ENCODE measurements around the gene DGKI. TPM values are rescaled to one million over a fixed set of nuclear protein-coding genes. Genes with fewer than 3 reads are reported as not detected.

DGKI gene
- total and polyA plus RNA-seq, 4 donors: 1.1 to 11.3 (median 5.2) TPM

- 51 to 53% methylated on average over 2 of the region's 2 CpGs for WGBS, 2 donors
- no peaks in the 10 kb centered on the region for H3K36me3 ChIP-seq (ENCODE audit: control insufficient read depth in 1 of 2, insufficient read depth in 2 of 2, low read length in 1 of 2)
- ATAC-seq (ENCODE audit: low FRiP score) (no peak), DNase-seq (no peak)
- intact Hi-C loops (cut with DNase I): no loop called here
- H3K27ac ChIP-seq (ENCODE audit: low read depth in 1 of 2, low read length in 2 of 2): no peak overlapping the region
- no peaks in the 10 kb centered on the region for H3K27me3 ChIP-seq (ENCODE audit: control insufficient read depth in 1 of 2, insufficient read depth in 2 of 2, low read length in 1 of 2)
- no peaks in the 10 kb centered on the region for H3K4me1 ChIP-seq (ENCODE audit: control insufficient read depth in 1 of 2, insufficient read depth in 2 of 2, low read length in 2 of 2)
- H3K4me3 ChIP-seq (ENCODE audit: low read length in 2 of 2): no peak overlapping the region
- no peaks in the 10 kb centered on the region for H3K9me3 ChIP-seq (ENCODE audit: control insufficient read depth, low read length)
These were observed 475.2 kb downstream of the DGKI start for GRCh38 chr7:137371616-137372015.

- DNase-seq: no peak
- intact Hi-C loops (cut with DNase I): no loop called here
- H3K27me3 ChIP-seq (ENCODE audit: control insufficient read depth in 1 of 2, insufficient read depth in 2 of 2, low read length in 1 of 2): no peaks in the 10 kb centered on the region
- H3K4me3 ChIP-seq (ENCODE audit: low read length in 2 of 2): no peak overlapping the region
- H3K9me3 ChIP-seq (ENCODE audit: control insufficient read depth, low read length): peaks cover 7% of the 10 kb centered on the region
- WGBS, 2 donors: 80 to 87% methylated on average over 5 of the region's 5 CpGs
- no peaks in the 10 kb centered on the region for H3K4me1 ChIP-seq (ENCODE audit: control insufficient read depth in 1 of 2, insufficient read depth in 2 of 2, low read length in 2 of 2)
- no peak overlapping the region for H3K27ac ChIP-seq (ENCODE audit: low read depth in 1 of 2, low read length in 2 of 2)
- H3K36me3 ChIP-seq (ENCODE audit: control insufficient read depth in 1 of 2, insufficient read depth in 2 of 2, low read length in 1 of 2): peaks cover 0 to 3% of the 10 kb centered on the region in 2 donors
- no peak for ATAC-seq (ENCODE audit: low FRiP score)
These were observed 479.8 kb downstream of the DGKI start for GRCh38 chr7:137366995-137367394.

DNA sequence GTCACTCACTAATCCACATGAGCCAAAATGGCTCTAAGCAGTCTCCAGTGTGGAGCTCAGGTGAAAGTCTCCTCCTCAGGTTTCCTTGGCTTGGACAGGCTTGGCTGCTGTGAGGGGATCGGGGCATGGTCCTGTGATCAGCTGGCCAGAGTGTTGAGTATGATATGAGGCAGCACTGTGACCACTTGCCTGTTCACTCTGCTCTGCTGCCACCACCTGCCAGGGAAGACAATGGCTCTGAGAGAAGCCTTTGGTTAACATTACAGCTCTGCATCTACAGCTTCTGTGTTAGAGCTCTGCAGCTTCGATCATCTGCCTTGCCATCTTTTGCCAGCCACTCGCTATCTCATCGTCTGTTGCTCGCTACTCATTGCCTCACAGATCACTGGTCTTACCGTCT is 483.1 kb downstream of the DGKI start:
- no peak for DNase-seq
- Histone ChIP-seq H3K27ac (ENCODE audit: low read depth in 1 of 2, low read length in 2 of 2) (no peak overlapping the region), H3K36me3 (ENCODE audit: control insufficient read depth in 1 of 2, insufficient read depth in 2 of 2, low read length in 1 of 2) (peaks cover 0 to 3% of the 10 kb centered on the region in 2 donors), H3K27me3 (ENCODE audit: control insufficient read depth in 1 of 2, insufficient read depth in 2 of 2, low read length in 1 of 2) (no peaks in the 10 kb centered on the region), H3K9me3 (ENCODE audit: control insufficient read depth, low read length) (peaks cover 9% of the 10 kb centered on the region), H3K4me3 (ENCODE audit: low read length in 2 of 2) (no peak overlapping the region), H3K4me1 (ENCODE audit: control insufficient read depth in 1 of 2, insufficient read depth in 2 of 2, low read length in 2 of 2) (no peaks in the 10 kb centered on the region)
- ATAC-seq (ENCODE audit: low FRiP score): no peak
- intact Hi-C loops (cut with DNase I): no loop called here
- WGBS, 2 donors: 97 to 98% methylated on average over 6 of the region's 6 CpGs

DNA sequence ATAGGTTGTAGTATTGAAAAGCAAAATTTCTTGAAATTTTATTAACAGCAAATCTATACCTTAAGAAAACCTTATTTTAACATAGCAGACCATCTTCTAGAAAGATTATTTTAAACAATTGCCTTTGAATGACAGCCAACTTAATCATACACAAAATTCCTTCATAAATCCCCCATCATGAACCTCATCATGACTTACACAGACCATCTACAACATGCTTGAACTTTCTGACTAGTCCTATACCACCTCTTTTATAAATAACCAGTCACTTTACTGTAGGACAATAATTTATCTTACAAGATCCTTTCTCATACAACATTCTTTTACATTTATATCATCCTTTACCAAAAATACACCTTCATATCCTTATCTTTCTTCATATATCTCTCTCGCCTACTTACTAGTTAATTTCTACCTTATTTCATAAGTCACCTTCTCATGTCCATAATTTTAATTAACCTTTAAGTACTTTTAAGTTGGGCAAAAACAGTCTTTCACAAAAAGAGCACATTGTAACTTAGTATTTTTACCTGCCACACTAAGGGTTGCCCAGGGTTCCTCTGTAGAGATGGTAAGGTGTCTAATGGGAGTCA is 486.6 kb downstream of the DGKI start:
- ATAC-seq (ENCODE audit: low FRiP score): no peak
- no peaks in the 10 kb centered on the region for H3K27me3 ChIP-seq (ENCODE audit: control insufficient read depth in 1 of 2, insufficient read depth in 2 of 2, low read length in 1 of 2)
- WGBS, 2 donors: 45 to 48% methylated on average over 1 of the region's 1 CpG
- peaks cover 12% of the 10 kb centered on the region for H3K9me3 ChIP-seq (ENCODE audit: control insufficient read depth, low read length)
- no peaks in the 10 kb centered on the region for H3K4me1 ChIP-seq (ENCODE audit: control insufficient read depth in 1 of 2, insufficient read depth in 2 of 2, low read length in 2 of 2)
- no peak overlapping the region for H3K4me3 ChIP-seq (ENCODE audit: low read length in 2 of 2)
- DNase-seq: no peak
- intact Hi-C loops (cut with DNase I): no loop called here
- no peak overlapping the region for H3K27ac ChIP-seq (ENCODE audit: low read depth in 1 of 2, low read length in 2 of 2)
- peaks cover 0 to 3% of the 10 kb centered on the region in 2 donors for H3K36me3 ChIP-seq (ENCODE audit: control insufficient read depth in 1 of 2, insufficient read depth in 2 of 2, low read length in 1 of 2)

DNA sequence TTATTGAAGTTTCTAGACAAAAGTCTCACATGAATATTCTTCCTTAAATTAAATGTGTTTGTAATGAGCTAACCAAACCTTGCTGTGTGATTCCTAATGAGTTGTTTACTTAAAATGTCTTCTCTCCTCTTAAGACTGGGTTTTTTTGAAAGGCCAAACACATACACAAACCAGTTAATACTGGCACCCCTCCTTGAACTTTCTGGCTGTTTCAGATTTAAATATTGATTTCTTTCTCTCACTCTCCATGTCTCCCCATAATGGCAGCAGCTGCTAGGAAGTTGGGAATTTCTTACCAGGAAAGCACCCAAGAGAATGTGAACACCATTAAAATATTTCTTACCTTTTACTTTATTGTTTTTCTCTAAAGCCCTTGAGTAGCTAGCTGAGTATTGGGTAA is 491.8 kb downstream of the DGKI start:
- ATAC-seq (ENCODE audit: low FRiP score): no peak

DNA sequence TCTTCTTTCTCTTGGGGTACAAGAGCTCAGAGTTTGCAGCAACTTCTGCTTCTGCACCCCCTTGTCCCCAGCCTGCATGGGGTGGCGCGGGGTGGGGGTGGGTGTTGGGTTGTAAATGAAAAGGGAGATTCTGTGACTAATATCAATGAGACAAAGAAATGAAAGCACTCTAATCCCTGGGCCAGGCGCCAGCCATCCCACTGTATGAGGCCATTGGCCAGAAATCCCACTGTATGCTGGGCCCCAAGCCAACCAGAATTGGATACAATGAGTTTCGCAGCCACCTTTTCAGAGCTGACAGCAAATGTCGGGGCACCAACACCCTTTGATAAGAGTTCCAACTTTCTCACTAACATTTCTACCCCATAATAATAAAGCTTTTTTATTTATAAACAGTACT is 492.4 kb downstream of the DGKI start:
- H3K36me3 ChIP-seq (ENCODE audit: control insufficient read depth in 1 of 2, insufficient read depth in 2 of 2, low read length in 1 of 2): no peaks in the 10 kb centered on the region
- H3K4me1 ChIP-seq (ENCODE audit: control insufficient read depth in 1 of 2, insufficient read depth in 2 of 2, low read length in 2 of 2): no peaks in the 10 kb centered on the region
- intact Hi-C loops (cut with DNase I): no loop called here
- 55 to 57% methylated on average over 5 of the region's 5 CpGs for WGBS, 2 donors
- ATAC-seq (ENCODE audit: low FRiP score): no peak
- no peak overlapping the region for H3K4me3 ChIP-seq (ENCODE audit: low read length in 2 of 2)
- no peaks in the 10 kb centered on the region for H3K27me3 ChIP-seq (ENCODE audit: control insufficient read depth in 1 of 2, insufficient read depth in 2 of 2, low read length in 1 of 2)
- DNase-seq: no peak
- peaks cover 3% of the 10 kb centered on the region for H3K9me3 ChIP-seq (ENCODE audit: control insufficient read depth, low read length)
- no peak overlapping the region for H3K27ac ChIP-seq (ENCODE audit: low read depth in 1 of 2, low read length in 2 of 2)

More for the DNA sequence above, 491.8 kb downstream of the DGKI start:
- Histone ChIP-seq H3K36me3 (ENCODE audit: control insufficient read depth in 1 of 2, insufficient read depth in 2 of 2, low read length in 1 of 2) (no peaks in the 10 kb centered on the region), H3K27ac (ENCODE audit: low read depth in 1 of 2, low read length in 2 of 2) (no peak overlapping the region), H3K4me3 (ENCODE audit: low read length in 2 of 2) (no peak overlapping the region), H3K9me3 (ENCODE audit: control insufficient read depth, low read length) (peaks cover 3% of the 10 kb centered on the region), H3K27me3 (ENCODE audit: control insufficient read depth in 1 of 2, insufficient read depth in 2 of 2, low read length in 1 of 2) (no peaks in the 10 kb centered on the region), H3K4me1 (ENCODE audit: control insufficient read depth in 1 of 2, insufficient read depth in 2 of 2, low read length in 2 of 2) (no peaks in the 10 kb centered on the region)
- DNase-seq: no peak
- intact Hi-C loops (cut with DNase I): no loop called here

GRCh38 chr7:137351941-137352340 is 494.8 kb downstream of the DGKI start:
- DNase-seq (no peak), ATAC-seq (ENCODE audit: low FRiP score) (no peak)
- Histone ChIP-seq H3K4me3 (ENCODE audit: low read length in 2 of 2) (no peak overlapping the region), H3K27ac (ENCODE audit: low read depth in 1 of 2, low read length in 2 of 2) (no peak overlapping the region), H3K9me3 (ENCODE audit: control insufficient read depth, low read length) (peaks cover 2% of the 10 kb centered on the region), H3K4me1 (ENCODE audit: control insufficient read depth in 1 of 2, insufficient read depth in 2 of 2, low read length in 2 of 2) (no peaks in the 10 kb centered on the region), H3K36me3 (ENCODE audit: control insufficient read depth in 1 of 2, insufficient read depth in 2 of 2, low read length in 1 of 2) (no peaks in the 10 kb centered on the region), H3K27me3 (ENCODE audit: control insufficient read depth in 1 of 2, insufficient read depth in 2 of 2, low read length in 1 of 2) (no peaks in the 10 kb centered on the region)
- intact Hi-C loops (cut with DNase I): no loop called here
- WGBS, 2 donors: 82 to 91% methylated on average over 2 of the region's 2 CpGs

DNA sequence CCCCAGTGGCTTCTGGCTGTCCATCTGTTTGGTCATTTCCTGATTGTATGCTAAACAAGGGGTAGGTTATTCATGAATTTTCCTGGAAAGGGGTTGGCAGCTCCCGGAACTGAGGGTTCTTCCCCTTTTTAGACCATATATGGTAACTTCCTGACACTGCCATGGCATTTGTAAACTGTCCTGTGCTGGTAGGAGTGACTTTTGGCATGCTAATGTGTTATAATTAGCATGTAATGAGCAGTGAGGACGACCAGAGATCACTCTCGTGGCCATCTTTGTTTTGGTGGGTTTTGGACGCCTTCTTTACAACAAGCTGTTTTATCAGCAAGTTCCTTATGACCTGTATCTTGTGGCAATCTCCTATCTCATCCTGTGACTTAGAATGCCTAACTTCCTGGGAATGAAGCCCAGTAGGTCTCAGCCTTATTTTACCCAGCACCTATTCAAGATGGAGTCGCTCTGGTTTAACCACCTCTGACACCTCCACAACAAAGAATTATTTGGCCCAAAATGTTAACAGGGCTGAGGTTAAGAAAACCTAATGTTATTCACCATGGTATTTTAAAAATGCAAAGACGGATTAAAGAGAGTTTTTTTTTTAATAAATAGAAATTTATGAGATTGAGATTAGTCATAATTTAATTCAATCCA is 500.9 kb downstream of the DGKI start:
- no peaks in the 10 kb centered on the region for H3K36me3 ChIP-seq (ENCODE audit: control insufficient read depth in 1 of 2, insufficient read depth in 2 of 2, low read length in 1 of 2)
- no peak overlapping the region for H3K4me3 ChIP-seq (ENCODE audit: low read length in 2 of 2)
- H3K9me3 ChIP-seq (ENCODE audit: control insufficient read depth, low read length): no peaks in the 10 kb centered on the region
- no peaks in the 10 kb centered on the region for H3K4me1 ChIP-seq (ENCODE audit: control insufficient read depth in 1 of 2, insufficient read depth in 2 of 2, low read length in 2 of 2)
- H3K27ac ChIP-seq (ENCODE audit: low read depth in 1 of 2, low read length in 2 of 2): no peak overlapping the region
- no peaks in the 10 kb centered on the region for H3K27me3 ChIP-seq (ENCODE audit: control insufficient read depth in 1 of 2, insufficient read depth in 2 of 2, low read length in 1 of 2)
- DNase-seq (no peak), ATAC-seq (ENCODE audit: low FRiP score) (no peak)
- intact Hi-C loops (cut with DNase I): no loop called here
- WGBS, 2 donors: 82 to 84% methylated on average over 6 of the region's 6 CpGs

DNA sequence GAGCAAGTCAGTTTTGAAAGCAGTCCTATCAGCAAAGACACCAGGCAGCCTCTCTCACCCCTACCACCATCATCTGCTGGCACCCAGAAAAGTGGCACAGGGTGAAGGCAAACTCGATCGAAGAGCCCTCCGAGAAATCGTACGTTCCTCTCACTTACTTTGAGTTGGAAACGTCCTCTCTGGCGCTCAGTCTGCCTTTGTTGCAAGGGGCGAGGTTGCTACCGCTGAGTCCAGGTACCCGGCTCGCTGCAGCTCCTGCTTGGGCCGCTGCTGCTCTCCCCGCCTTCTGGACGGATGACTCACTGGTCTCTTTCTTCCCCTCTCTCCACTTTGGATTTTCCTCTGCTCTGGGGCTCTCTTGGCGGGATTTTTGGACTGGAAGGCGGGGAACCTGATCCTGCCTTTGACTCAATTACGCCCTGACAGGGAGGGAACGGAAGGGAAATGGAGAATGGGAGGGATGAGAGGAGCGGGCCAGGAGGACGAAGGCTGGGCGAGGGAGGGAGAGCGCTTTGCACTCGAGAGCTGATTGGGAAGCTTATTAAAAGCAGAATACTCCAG is 503.4 kb downstream of the DGKI start, which contains the start of gene PTN:
PTN (minus strand) TSS at position 453 of the 561 bp plus-strand sequence. CDS start 88,760 bp downstream, outside the sequence.
- peak; percentile 64 to 75 for DNase-seq
- H3K27ac ChIP-seq (ENCODE audit: low read depth in 1 of 2, low read length in 2 of 2): no peak within 1 kb of the TSS
- H3K4me3 ChIP-seq (ENCODE audit: low read length in 2 of 2): peak within 1 kb of the TSS; percentile 35 to 50
- H3K9me3 ChIP-seq (ENCODE audit: control insufficient read depth, low read length): no peaks in the 10 kb centered on the region
- no peaks in the 10 kb centered on the region for H3K36me3 ChIP-seq (ENCODE audit: control insufficient read depth in 1 of 2, insufficient read depth in 2 of 2, low read length in 1 of 2)
- ATAC-seq (ENCODE audit: low FRiP score): peak; percentile 80
- H3K4me1 ChIP-seq (ENCODE audit: control insufficient read depth in 1 of 2, insufficient read depth in 2 of 2, low read length in 2 of 2): no peaks in the 10 kb centered on the region
- 1% methylated on average over 23 of the region's 23 CpGs for WGBS, 2 donors
- no peaks in the 10 kb centered on the region for H3K27me3 ChIP-seq (ENCODE audit: control insufficient read depth in 1 of 2, insufficient read depth in 2 of 2, low read length in 1 of 2)
- intact Hi-C loops (cut with DNase I): no loop called here

Data from aorta (tissue), 5 donors.